Sigmoid colon (tissue), 7 donors: ENCODE results near the gene ACAT2. TPM values are rescaled to one million over a fixed set of nuclear protein-coding genes. Genes with fewer than 3 reads are reported as not detected.
"Not testable (repeated sequence)": the region's sequence is repeated elsewhere in the genome, so short reads cannot be mapped to it uniquely, and the experiment has no call there.

Source experiments
- DNase-seq: peaks from one replicate; pipeline ENCODE4 v3.0.0-alpha.2; 2019
- H3K27ac ChIP-seq, 4 donors: fragments of 200-600 bp; sonication (generic); one replicate each; pipeline ENCODE4 v1.5.1; 2016 to 2019; ENCODE audit warnings: mild to moderate bottlenecking in 1 of 4
- H3K27me3 ChIP-seq, 3 donors: fragments of 200-600 bp; sonication (generic); one replicate each; pipeline ENCODE4 v1.5.1; 2019; ENCODE audit warnings: mild to moderate bottlenecking in 1 of 3
- H3K36me3 ChIP-seq, 4 donors: fragments of 200-600 bp; sonication (generic); one replicate each; pipeline ENCODE4 v1.5.1; 2016 to 2019
- H3K4me1 ChIP-seq, 4 donors: fragments of 200-600 bp; sonication (generic); one replicate each; pipeline ENCODE4 v1.5.1; 2017 to 2019
- H3K4me3 ChIP-seq, 4 donors: fragments of 200-600 bp; sonication (generic); one replicate each; pipeline ENCODE4 v1.5.1; 2017 to 2019; ENCODE audit warnings: mild to moderate bottlenecking in 2 of 4, moderate library complexity in 1 of 4
- H3K9me3 ChIP-seq, 4 donors: fragments of 200-600 bp in 3 of 4; sonication (generic) in 3 of 4; one replicate each; pipeline versions ENCODE4 v1.5.1 to v1.6.1; 2013 to 2019
- EP300 ChIP-seq, 4 donors: sonication (generic); formaldehyde crosslinking; IDR thresholded peaks; one replicate each; pipeline ENCODE4 v1.6.1; 2017; ENCODE audit warnings: antibody characterized with exemption in 4 of 4
- POLR2A ChIP-seq, 2 donors: fragments of 450-650 bp; IDR thresholded peaks; one replicate each; pipeline ENCODE4 v1.6.1; 2016; ENCODE audit warnings: antibody characterized with exemption in 2 of 2, mild to moderate bottlenecking in 2 of 2, moderate library complexity in 2 of 2
- POLR2AphosphoS5 ChIP-seq, 4 donors: sonication (generic); formaldehyde crosslinking; IDR thresholded peaks; one replicate each; pipeline ENCODE4 v1.6.1; 2017; ENCODE audit warnings: antibody characterized with exemption in 4 of 4
- WGBS, 2 donors: extraction: QIAGEN DNeasy Blood & Tissue Kit; methylation state at CpG; one replicate each; pipeline ENCODE4 v1.1.7; 2013; 5-methylcytosine and 5-hydroxymethylcytosine counted together
- intact Hi-C: fragments of 100-400 bp; cut with DNase I; formaldehyde crosslinking; loops from one replicate; pipeline ENCODE4 v1.15.1; 2023
- polyA plus RNA-seq, 3 donors: library from polyadenylated mRNA; stranded (reverse); fragments of 200-250 nt; gene quantifications; one replicate each; pipeline ENCODE4 v1.2.3, GENCODE V29; 2013
- total RNA-seq, 4 donors: library from RNA; depleted of rRNA; stranded (reverse); fragments of >200 nt; gene quantifications; one replicate each; pipeline ENCODE4 v1.1.0, GENCODE V29; 2016
- TF ChIP-seq, protein P1 (sequence below), 4 experiments: fragments of 450-650 bp in 3 of 4; fragments of 200-600 bp in 1 of 4; IDR thresholded peaks; one replicate each; pipeline ENCODE4 v1.5.1; 2016 to 2019; ENCODE audit warnings: antibody characterized with exemption in 4 of 4, mild to moderate bottlenecking in 3 of 4, moderate library complexity in 2 of 4
- donor health status: healthy with polysubstance abuse.
- donor health status: Bipolar disorder and iron deficiency.
- donor health status: healthy.

ACAT2 gene
- total and polyA plus RNA-seq, 7 donors: 4.1 to 85.1 (median 12.1) TPM

DNA sequence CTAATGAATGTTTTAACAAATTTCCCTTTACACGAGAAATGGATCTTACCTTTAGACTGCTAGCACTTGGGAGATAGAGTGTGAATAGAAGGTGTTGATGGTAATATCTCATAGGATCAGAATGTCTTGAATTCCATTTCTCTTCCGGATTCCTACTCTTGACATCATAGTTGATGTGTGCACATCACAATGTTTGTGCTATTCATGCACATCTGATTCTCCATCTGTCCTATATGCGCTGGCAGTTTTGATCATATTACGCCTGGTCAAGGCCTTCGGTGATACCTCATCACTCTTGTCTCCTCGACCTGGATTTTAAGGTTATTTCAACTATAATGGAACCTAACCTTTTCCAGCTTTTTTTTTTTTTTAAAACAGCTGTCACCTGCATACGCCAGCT lies 16.8 kb upstream of the ACAT2 start:
- no peaks in the 10 kb centered on the region for H3K9me3 ChIP-seq
- 81 to 88% methylated on average over 7 of the region's 7 CpGs for WGBS, 2 donors
- H3K27ac ChIP-seq: no peak overlapping the region
- peaks cover 0 to 10% (median 0%) of the 10 kb centered on the region in 4 donors for H3K4me1 ChIP-seq
- H3K4me3 ChIP-seq: no peak overlapping the region
- TF ChIP-seq EP300 (IDR thresholded peaks at IDR 0.05): no peak
- TF ChIP-seq, protein P1, sequence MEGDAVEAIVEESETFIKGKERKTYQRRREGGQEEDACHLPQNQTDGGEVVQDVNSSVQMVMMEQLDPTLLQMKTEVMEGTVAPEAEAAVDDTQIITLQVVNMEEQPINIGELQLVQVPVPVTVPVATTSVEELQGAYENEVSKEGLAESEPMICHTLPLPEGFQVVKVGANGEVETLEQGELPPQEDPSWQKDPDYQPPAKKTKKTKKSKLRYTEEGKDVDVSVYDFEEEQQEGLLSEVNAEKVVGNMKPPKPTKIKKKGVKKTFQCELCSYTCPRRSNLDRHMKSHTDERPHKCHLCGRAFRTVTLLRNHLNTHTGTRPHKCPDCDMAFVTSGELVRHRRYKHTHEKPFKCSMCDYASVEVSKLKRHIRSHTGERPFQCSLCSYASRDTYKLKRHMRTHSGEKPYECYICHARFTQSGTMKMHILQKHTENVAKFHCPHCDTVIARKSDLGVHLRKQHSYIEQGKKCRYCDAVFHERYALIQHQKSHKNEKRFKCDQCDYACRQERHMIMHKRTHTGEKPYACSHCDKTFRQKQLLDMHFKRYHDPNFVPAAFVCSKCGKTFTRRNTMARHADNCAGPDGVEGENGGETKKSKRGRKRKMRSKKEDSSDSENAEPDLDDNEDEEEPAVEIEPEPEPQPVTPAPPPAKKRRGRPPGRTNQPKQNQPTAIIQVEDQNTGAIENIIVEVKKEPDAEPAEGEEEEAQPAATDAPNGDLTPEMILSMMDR (IDR thresholded peaks at IDR 0.05): no peak
- no peak for TF ChIP-seq POLR2AphosphoS5 (IDR thresholded peaks at IDR 0.05)
- no peak for TF ChIP-seq POLR2A (IDR thresholded peaks at IDR 0.05)
- DNase-seq: no peak
- H3K27me3 ChIP-seq: no peaks in the 10 kb centered on the region
- peaks cover 24 to 98% (median 70%) of the 10 kb centered on the region in 4 donors for H3K36me3 ChIP-seq
- intact Hi-C loops: no loop called here

DNA sequence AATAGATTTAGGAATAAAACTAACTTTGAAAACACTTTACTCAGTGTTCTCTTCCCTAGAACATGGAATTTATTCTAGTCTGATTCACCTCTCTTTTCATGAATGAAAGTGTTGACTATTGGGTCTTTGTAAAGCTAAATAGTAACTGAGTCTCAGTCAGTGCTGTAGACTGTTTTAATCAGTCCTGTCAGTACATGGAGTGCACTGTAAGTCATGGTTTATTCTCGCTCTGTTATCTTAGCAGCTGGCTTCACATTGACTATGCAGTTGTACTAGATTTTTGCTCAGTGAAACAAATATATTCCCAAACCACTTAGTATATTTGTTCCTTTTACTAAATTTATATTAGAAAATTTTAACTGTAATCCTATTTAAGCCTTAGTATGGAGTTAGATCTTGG lies 15.1 kb upstream of the ACAT2 start:
- intact Hi-C loops: no loop called here
- 88 to 93% methylated on average over 1 of the region's 1 CpG for WGBS, 2 donors
- H3K4me3 ChIP-seq: no peak overlapping the region
- H3K4me1 ChIP-seq: no peaks in the 10 kb centered on the region
- TF ChIP-seq, protein P1 (IDR thresholded peaks at IDR 0.05): no peak
- TF ChIP-seq POLR2AphosphoS5 (IDR thresholded peaks at IDR 0.05) (no peak), EP300 (IDR thresholded peaks at IDR 0.05) (no peak), POLR2A (IDR thresholded peaks at IDR 0.05) (no peak)
- H3K36me3 ChIP-seq: peaks cover 21 to 100% (median 68%) of the 10 kb centered on the region in 4 donors
- no peaks in the 10 kb centered on the region for H3K27me3 ChIP-seq
- H3K27ac ChIP-seq: no peak overlapping the region
- no peak for DNase-seq
- H3K9me3 ChIP-seq: no peaks in the 10 kb centered on the region

DNA sequence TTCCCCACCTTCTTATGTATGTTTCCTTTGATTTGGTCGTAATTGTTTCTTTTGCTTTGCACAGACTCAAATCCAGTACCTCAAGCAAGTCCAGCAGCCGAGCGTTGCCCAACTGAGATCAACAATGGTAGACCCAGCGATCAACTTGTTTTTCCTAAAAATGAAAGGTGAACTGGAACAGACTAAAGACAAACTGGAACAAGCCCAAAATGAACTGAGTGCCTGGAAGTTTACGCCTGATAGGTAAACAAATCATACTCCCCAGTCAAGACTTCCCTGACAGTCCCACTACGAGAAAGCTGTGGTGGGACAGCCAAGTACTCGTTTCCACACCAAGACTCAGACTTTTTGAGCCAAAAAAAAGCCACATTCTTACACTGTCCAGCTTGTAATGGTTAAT lies 13.7 kb upstream of the ACAT2 start:
- peaks cover 17 to 100% (median 61%) of the 10 kb centered on the region in 4 donors for H3K36me3 ChIP-seq
- H3K4me1 ChIP-seq, H3K27ac ChIP-seq: not testable (repeated sequence)

DNA sequence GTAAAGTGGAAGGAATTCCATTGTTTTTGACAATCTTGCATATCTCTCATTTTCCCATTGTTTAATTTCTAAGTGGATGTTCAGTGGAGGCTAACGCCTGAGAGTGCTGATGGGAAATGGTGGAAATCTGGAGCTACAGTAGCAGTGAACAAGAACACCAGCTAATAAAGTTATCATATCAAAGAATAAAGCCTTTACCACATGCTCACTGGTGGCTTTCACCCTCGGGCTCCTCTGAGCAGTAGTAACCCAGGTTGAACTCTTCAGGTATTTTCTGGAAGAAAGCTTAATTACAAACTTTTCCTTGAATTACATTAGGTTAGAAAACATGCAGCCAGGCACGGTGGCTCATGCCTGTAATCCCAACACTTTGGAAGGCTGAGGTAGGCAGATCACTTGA lies 10.4 kb upstream of the ACAT2 start:
- H3K36me3 ChIP-seq: peaks cover 3 to 99% (median 51%) of the 10 kb centered on the region in 4 donors
- DNase-seq: no peak
- intact Hi-C loops: loop anchor here (5.0 kb wide), 1 partner anchor 36 kb away; the partner anchor contains the start of gene TCP1
- no peak overlapping the region for H3K4me3 ChIP-seq
- H3K27ac ChIP-seq: no peak overlapping the region
- H3K27me3 ChIP-seq: no peaks in the 10 kb centered on the region
- no peaks in the 10 kb centered on the region for H3K4me1 ChIP-seq
- 85 to 89% methylated on average over 3 of the region's 3 CpGs for WGBS, 2 donors
- no peak for TF ChIP-seq POLR2A (IDR thresholded peaks at IDR 0.05)
- no peak for TF ChIP-seq POLR2AphosphoS5 (IDR thresholded peaks at IDR 0.05)
- TF ChIP-seq EP300 (IDR thresholded peaks at IDR 0.05): no peak
- TF ChIP-seq, protein P1 (IDR thresholded peaks at IDR 0.05): no peak
- H3K9me3 ChIP-seq: no peaks in the 10 kb centered on the region

More for the DNA sequence above, 13.7 kb upstream of the ACAT2 start:
- H3K4me3 ChIP-seq, H3K27me3 ChIP-seq, intact Hi-C loops, DNase-seq, H3K9me3 ChIP-seq: not testable (repeated sequence)
- 76 to 83% methylated on average over 7 of the region's 7 CpGs for WGBS, 2 donors

DNA sequence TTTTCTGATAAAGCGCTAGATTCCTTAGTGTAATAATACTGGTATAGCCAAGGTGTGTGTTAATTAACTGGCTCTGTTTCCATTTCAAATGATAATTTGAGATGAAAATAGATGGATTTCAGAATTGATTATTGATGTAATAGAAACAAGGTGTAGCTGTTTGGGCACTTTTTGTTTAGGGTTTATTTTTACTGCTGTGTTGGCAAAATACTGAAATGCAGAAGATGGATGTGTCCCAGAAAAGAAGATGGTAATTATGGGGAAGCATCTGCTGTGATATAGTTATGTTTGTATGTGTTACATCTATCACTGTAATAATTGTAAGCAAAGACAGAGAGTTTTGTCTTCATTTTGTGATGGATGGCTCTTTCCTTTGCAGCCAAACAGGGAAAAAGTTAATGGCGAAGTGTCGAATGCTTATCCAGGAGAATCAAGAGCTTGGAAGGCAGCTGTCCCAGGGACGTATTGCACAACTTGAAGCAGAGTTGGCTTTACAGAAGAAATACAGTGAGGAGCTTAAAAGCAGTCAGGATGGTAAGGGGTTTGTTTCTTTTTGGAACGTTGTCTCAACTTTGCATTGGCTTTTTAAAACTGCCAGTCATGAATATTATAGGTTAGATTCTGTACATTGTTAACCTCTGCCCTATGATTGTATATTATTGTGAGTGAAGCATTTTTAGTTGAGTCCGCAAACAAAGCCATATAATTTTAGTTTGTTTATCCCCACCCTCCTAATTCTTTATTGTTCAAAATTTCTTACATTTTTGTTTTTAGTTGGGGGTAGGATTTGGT lies 8.6 kb upstream of the ACAT2 start:
- no peaks in the 10 kb centered on the region for H3K4me1 ChIP-seq
- H3K4me3 ChIP-seq: no peak overlapping the region
- H3K27me3 ChIP-seq: no peaks in the 10 kb centered on the region
- no peak overlapping the region for H3K27ac ChIP-seq
- DNase-seq: no peak
- WGBS, 2 donors: 83 to 90% methylated on average over 6 of the region's 6 CpGs
- no peaks in the 10 kb centered on the region for H3K9me3 ChIP-seq
- no peak for TF ChIP-seq POLR2A (IDR thresholded peaks at IDR 0.05)
- peak in 1 of 4 donors; percentile 16 for TF ChIP-seq POLR2AphosphoS5 (IDR thresholded peaks at IDR 0.05)
- peaks cover 3 to 99% (median 43%) of the 10 kb centered on the region in 4 donors for H3K36me3 ChIP-seq
- intact Hi-C loops: loop anchor here (5.0 kb wide), 1 partner anchor 34 kb away; the partner anchor contains the start of gene TCP1
